Measurements from ENCODE around the gene ASCC3.

Gene ASCC3

DNA sequence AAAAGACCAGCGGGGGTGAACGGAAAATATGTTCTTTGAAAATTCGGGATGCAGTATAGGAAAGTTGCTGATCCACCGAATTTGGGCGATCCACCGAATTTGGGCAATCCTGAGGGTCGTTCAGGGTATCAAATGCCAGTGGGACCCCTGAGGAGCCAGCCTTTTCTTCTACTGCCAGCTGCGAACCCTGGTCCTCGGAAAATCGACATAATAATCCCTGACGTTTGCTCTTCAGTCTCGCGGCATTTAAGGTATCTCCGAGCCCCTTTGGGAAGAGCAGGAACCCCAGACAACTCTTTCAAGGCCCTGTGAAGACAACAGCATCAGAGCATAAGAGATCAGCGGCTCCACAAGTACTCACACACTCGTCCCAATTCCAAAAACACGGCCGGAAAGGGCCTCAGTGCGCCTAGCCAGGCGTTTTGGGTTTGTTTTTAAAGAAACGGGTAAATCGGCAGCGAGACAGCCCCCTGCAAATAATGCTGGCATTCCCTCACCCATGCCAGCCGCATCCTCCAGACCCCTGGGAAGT is 417.4 kb downstream of the ASCC3 start:
- no peak for DNase-seq

- no peak for DNase-seq
Observed at GRCh38 chr6:100462706-100463629, 418.2 kb downstream of the ASCC3 start.

DNA sequence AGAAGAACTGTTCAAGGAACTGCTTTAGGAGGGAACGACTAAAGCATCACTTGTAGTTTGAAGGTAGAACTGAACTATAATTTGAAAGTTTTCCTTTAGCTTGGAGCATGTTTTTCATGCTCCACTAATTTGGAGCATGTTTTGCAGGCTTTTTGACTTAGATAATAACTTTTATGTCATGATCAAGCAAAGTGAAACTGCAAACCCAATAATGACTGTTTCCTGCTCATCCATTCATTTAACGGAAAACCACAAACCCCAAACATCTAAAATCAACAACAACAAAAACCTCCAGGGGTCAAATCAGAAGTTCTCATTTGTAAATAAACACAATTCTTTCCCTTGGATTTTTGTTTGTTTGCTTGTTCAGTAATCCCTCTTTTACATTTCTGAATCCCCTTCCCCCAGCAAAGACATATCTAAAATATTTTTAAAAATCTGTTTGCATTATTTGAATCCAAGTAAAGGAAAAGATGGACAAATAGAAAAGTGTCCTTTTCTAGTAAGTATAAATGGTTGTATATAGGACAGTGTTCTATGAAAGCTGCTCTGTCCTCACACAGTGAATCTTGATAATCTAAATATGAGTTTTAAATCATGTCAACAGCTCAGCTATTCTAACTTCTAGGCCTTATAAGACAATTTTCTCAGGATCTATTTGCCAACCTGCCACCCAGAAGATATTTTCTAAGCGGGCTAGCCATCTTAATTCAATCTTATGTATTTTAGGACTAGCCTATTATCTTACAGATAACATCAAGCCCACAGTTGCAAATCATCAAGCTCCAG is 419.0 kb downstream of the ASCC3 start:
- DNase-seq: no peak

DNA sequence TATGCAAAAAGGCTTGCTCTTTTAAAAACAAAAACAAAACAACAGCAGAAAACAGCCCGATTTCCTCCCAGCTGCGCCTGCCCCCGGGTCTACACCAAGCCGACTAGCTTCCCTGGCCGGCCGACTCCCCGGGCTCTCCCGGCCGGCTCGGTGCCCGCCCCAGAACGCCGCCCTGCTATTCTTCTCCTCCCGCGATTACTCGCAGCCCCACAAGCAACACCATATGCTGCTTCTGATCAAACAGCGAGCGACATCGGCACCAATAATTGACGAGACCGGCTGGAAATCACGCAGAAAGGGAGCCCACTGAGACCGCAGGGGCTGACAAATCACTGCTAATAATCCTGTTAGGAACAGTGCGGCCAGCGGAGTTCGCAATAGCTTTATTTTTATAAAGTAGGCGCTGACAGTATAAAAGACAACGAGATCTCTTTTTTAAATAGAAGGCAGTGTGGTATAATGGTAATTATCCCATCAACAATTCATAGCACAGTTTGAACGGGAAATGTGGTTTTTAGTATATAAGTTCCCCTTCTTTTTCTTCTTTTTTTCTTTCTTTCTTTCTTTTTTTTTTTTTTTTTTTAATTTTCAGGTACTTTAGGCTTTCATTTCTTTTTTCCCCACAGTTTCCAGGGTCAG is 419.7 kb downstream of the ASCC3 start:
- DNase-seq: peak in 1 of 4 experiments; percentile 27

GRCh38 chr6:100460650-100461204 is 420.4 kb downstream of the ASCC3 start:
- DNase-seq: peak in 1 of 4 experiments; percentile 3

- DNase-seq: no peak
Observed at GRCh38 chr6:100459592-100460184, 421.4 kb downstream of the ASCC3 start.

DNA sequence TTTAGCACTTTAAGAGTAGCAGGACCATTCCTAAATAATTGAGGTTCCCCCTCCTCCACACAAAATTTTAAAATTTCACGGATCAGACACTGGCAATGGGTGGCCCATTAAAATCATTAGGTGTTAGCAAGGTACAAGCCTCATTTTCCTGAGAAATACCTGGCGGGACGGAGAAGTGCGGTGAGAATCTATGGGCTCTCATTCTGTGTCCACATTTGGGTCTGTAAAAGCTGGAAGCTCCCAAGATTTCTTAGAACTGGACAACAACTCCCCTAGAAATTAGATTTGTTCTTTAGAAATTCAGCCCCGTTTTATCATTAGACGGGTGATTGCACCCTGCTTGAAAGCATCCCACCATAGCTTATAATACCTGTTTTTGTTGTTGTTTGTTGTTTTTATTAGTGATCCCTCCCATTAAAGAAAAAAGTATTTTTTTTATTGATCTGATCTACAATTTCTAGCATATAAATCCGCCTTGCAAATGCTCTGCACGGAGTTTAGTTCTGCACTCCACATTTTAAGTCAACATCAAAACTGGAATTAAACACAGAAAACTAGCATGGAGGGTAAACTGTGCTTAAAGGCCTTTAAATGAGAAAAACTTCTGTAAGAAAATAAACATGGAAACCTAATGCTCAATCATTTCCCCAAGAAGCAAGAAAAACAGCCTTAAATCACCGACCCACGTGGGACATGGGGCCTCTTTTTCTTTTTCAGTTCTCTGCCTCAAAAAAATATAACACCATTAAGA is 422.1 kb downstream of the ASCC3 start:
- DNase-seq: no peak
